Panc1 (cell line): ENCODE measurements around the gene NTRK1.

Experiments used
- CTCF ChIP-seq: fragments of 450-650 bp; IDR thresholded peaks from 2 replicates; pipeline ENCODE4 v1.5.1; 2017; ENCODE audit warnings: mild to moderate bottlenecking
- POLR2AphosphoS5 ChIP-seq: IDR thresholded peaks from 2 replicates; pipeline ENCODE4 v1.6.1; 2012; ENCODE audit warnings: mild to moderate bottlenecking, low read depth, low read length, moderate library complexity
- SIN3A ChIP-seq: IDR thresholded peaks from 2 replicates; pipeline ENCODE4 v1.6.1; 2012; ENCODE audit warnings: low read depth, mild to moderate bottlenecking, low read length, moderate library complexity, borderline replicate concordance; ENCODE audit not compliant: insufficient read depth

GRCh38 chr1:156903328-156904091 lies 42.8 kb downstream of the NTRK1 start:
- TF ChIP-seq CTCF (no peak), SIN3A (no peak), POLR2AphosphoS5 (no peak)
